HG03432 (cell line): ENCODE results near the gene CD151.

Experiments
- ATAC-seq: cut with Tn5 transposase; IDR thresholded peaks from one replicate; pipeline ENCODE4 v1.9.1; 2021; ENCODE audit warnings: mild to moderate bottlenecking, moderate library complexity; ENCODE audit not compliant: unreplicated experiment

Gene CD151

GRCh38 chr11:827897-828192, 4.9 kb upstream of the CD151 start, which contains the start of gene CRACR2B:
TSS of gene CRACR2B (plus strand) at chr11:827919. CDS start at chr11:828608, 689 bp downstream.
- peak; percentile 11 for ATAC-seq

GRCh38 chr11:828506-829175, 4.1 kb upstream of the CD151 start:
- ATAC-seq: no peak

GRCh38 chr11:829176-829846, 3.4 kb upstream of the CD151 start:
- ATAC-seq: no peak

- no peak for ATAC-seq
These were observed 2.9 kb upstream of the CD151 start for GRCh38 chr11:829847-830294.

- peak; percentile 33 for ATAC-seq
These were observed 2.2 kb upstream of the CD151 start for GRCh38 chr11:830295-831117.

- no peak for ATAC-seq
These were observed 1.5 kb upstream of the CD151 start for GRCh38 chr11:831118-831864.

GRCh38 chr11:831961-832528, 707 bp upstream of the CD151 start:
- ATAC-seq: no peak

GRCh38 chr11:833114-833791, 501 bp downstream of the CD151 start:
- ATAC-seq: peak; percentile 27

- ATAC-seq: no peak
These were observed 1.1 kb downstream of the CD151 start for GRCh38 chr11:833849-834311.

GRCh38 chr11:834371-835316, 1.9 kb downstream of the CD151 start:
- ATAC-seq: no peak

- no peak for ATAC-seq
These were observed 3.5 kb downstream of the CD151 start for GRCh38 chr11:836274-836673.

- no peak for ATAC-seq
These were observed 3.9 kb downstream of the CD151 start for GRCh38 chr11:836700-837099.

GRCh38 chr11:837189-837989, 4.6 kb downstream of the CD151 start:
- no peak for ATAC-seq

- no peak for ATAC-seq
These were observed 5.2 kb downstream of the CD151 start for GRCh38 chr11:837990-838307.

- ATAC-seq: no peak
These were observed 5.9 kb downstream of the CD151 start for GRCh38 chr11:838441-839279.

- ATAC-seq: no peak
These were observed 6.5 kb downstream of the CD151 start for GRCh38 chr11:839280-839623.

GRCh38 chr11:839875-840617, 7.3 kb downstream of the CD151 start:
- no peak for ATAC-seq
